Astrocyte of the spinal cord (primary cell): ENCODE results near the gene CCDC61.
A peak's percentile ranks its signal among the peaks of the same experiment; 100 is the strongest.

Experiments
- DNase-seq: peaks from one replicate; pipeline ENCODE4 v3.0.0; 2011; ENCODE audit warnings: low read depth, low spot score
- H3K4me3 ChIP-seq: 2 replicates; pipeline ENCODE4 v1.5.1; 2011; ENCODE audit warnings: low read depth, mild to moderate bottlenecking, low read length, moderate library complexity
- CTCF ChIP-seq: IDR thresholded peaks from 2 replicates; pipeline ENCODE4 v1.5.1; 2012; ENCODE audit warnings: low read depth, mild to moderate bottlenecking, low read length, inconsistent platforms
- in situ Hi-C: cut with HindIII; loops from 2 replicates; pipeline ENCODE4 v1.10.0; 2017; ENCODE audit warnings: low sequenced_read_pairs

Gene CCDC61

GRCh38 chr19:46000491-46001246 is 5.4 kb downstream of the CCDC61 start:
- no peak for DNase-seq

GRCh38 chr19:46002678-46003275 is 7.5 kb downstream of the CCDC61 start:
- no peak for TF ChIP-seq CTCF
- no peak overlapping the region for H3K4me3 ChIP-seq
- in situ Hi-C loops: no loop called here
- DNase-seq: no peak

More at GRCh38 chr19:46000491-46001246, 5.4 kb downstream of the CCDC61 start:
- TF ChIP-seq CTCF: no peak
- peak overlapping the region; percentile 29 for H3K4me3 ChIP-seq
- in situ Hi-C loops: no loop called here

GRCh38 chr19:46006411-46006810 is 11.1 kb downstream of the CCDC61 start:
- in situ Hi-C loops: no loop called here
- no peak overlapping the region for H3K4me3 ChIP-seq
- no peak for DNase-seq
- TF ChIP-seq CTCF: no peak

- in situ Hi-C loops: no loop called here
- no peak overlapping the region for H3K4me3 ChIP-seq
- TF ChIP-seq CTCF: peak; percentile 89
- peak; percentile 62 for DNase-seq
Observed at GRCh38 chr19:46009530-46010510, 14.6 kb downstream of the CCDC61 start.

- TF ChIP-seq CTCF: no peak
- no peak overlapping the region for H3K4me3 ChIP-seq
- in situ Hi-C loops: no loop called here
- DNase-seq: no peak
Observed at GRCh38 chr19:46014534-46014933, 19.3 kb downstream of the CCDC61 start.

GRCh38 chr19:46014941-46015686 is 19.8 kb downstream of the CCDC61 start:
- no peak for TF ChIP-seq CTCF
- in situ Hi-C loops: no loop called here
- H3K4me3 ChIP-seq: no peak overlapping the region
- peak; percentile 8 for DNase-seq
